ENCODE data around the gene TUBA4A.

TUBA4A gene

DNA sequence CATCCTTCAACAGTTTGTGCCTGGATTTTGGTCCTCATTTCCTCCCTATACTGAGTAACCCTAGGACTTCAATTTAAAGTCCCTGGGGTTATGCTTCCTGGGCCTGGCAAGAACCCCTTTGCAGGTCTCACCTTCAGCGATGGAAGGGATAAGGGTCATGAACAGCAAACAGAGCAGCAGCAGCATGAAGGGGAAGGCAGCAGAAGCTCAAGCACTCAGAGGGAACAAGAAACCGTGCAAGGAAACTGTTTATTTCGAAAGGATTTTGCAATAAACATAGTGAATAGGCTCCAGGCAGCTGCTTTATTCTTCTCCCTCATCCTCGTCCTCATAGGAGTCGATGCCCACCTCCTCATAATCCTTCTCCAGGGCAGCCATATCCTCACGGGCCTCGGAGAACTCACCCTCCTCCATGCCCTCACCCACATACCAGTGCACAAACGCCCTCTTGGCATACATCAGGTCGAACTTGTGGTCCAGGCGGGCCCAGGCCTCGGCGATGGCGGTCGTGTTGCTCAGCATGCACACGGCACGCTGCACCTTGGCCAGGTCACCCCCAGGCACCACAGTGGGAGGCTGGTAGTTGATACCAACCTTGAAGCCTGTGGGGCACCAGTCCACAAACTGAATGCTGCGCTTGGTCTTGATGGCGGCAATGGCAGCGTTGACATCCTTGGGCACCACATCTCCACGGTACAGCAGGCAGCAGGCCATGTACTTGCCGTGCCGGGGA, 3.5 kb downstream of the TUBA4A start:
- H3K36me3 ChIP-seq (ENCODE audit: control insufficient read depth in 2 of 2, insufficient read depth in 1 of 2, low read length in 2 of 2), result peaks cover 0 to 34% of the 10 kb centered on the region in 2 experiments; a peak in 1 of 3 replicates
- TF ChIP-seq ZFHX2 (tag by site-specific recombination; conservative IDR thresholded peaks at IDR 0.05) (no peak), YY1 (tag by site-specific recombination; IDR thresholded peaks at IDR 0.05) (no peak), ZXDB (tag by site-specific recombination; IDR thresholded peaks at IDR 0.05) (no peak), EGR2 (tag by site-specific recombination; IDR thresholded peaks at IDR 0.05; ENCODE audit: low read depth) (no peak), ZNF660 (tag by site-specific recombination; IDR thresholded peaks at IDR 0.05) (no peak), ZFP69B (tag by site-specific recombination; IDR thresholded peaks at IDR 0.05) (no peak), ZNF558 (tag by site-specific recombination; IDR thresholded peaks at IDR 0.05) (no peak), ZNF221 (tag by site-specific recombination; IDR thresholded peaks at IDR 0.05; ENCODE audit: borderline replicate concordance) (no peak), ZFP3 (tag by site-specific recombination; IDR thresholded peaks at IDR 0.05; ENCODE audit: low read depth) (no peak), TRIM28 (IDR thresholded peaks at IDR 0.05; ENCODE audit: borderline replicate concordance, low read length) (no peak), ZBTB8A (tag by site-specific recombination; IDR thresholded peaks at IDR 0.05) (no peak), ZNF585B (tag by site-specific recombination; IDR thresholded peaks at IDR 0.05) (no peak), ZNF501 (tag by site-specific recombination; IDR thresholded peaks at IDR 0.05) (no peak)
- TF ChIP-seq, protein P1, sequence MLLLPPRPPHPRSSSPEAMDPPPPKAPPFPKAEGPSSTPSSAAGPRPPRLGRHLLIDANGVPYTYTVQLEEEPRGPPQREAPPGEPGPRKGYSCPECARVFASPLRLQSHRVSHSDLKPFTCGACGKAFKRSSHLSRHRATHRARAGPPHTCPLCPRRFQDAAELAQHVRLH (tag by site-specific recombination; IDR thresholded peaks at IDR 0.05), result no peak
- TF ChIP-seq, protein P2, sequence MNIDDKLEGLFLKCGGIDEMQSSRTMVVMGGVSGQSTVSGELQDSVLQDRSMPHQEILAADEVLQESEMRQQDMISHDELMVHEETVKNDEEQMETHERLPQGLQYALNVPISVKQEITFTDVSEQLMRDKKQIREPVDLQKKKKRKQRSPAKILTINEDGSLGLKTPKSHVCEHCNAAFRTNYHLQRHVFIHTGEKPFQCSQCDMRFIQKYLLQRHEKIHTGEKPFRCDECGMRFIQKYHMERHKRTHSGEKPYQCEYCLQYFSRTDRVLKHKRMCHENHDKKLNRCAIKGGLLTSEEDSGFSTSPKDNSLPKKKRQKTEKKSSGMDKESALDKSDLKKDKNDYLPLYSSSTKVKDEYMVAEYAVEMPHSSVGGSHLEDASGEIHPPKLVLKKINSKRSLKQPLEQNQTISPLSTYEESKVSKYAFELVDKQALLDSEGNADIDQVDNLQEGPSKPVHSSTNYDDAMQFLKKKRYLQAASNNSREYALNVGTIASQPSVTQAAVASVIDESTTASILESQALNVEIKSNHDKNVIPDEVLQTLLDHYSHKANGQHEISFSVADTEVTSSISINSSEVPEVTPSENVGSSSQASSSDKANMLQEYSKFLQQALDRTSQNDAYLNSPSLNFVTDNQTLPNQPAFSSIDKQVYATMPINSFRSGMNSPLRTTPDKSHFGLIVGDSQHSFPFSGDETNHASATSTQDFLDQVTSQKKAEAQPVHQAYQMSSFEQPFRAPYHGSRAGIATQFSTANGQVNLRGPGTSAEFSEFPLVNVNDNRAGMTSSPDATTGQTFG (tag by site-specific recombination; IDR thresholded peaks at IDR 0.05; ENCODE audit: borderline replicate concordance), result no peak
- TF ChIP-seq, protein P3, sequence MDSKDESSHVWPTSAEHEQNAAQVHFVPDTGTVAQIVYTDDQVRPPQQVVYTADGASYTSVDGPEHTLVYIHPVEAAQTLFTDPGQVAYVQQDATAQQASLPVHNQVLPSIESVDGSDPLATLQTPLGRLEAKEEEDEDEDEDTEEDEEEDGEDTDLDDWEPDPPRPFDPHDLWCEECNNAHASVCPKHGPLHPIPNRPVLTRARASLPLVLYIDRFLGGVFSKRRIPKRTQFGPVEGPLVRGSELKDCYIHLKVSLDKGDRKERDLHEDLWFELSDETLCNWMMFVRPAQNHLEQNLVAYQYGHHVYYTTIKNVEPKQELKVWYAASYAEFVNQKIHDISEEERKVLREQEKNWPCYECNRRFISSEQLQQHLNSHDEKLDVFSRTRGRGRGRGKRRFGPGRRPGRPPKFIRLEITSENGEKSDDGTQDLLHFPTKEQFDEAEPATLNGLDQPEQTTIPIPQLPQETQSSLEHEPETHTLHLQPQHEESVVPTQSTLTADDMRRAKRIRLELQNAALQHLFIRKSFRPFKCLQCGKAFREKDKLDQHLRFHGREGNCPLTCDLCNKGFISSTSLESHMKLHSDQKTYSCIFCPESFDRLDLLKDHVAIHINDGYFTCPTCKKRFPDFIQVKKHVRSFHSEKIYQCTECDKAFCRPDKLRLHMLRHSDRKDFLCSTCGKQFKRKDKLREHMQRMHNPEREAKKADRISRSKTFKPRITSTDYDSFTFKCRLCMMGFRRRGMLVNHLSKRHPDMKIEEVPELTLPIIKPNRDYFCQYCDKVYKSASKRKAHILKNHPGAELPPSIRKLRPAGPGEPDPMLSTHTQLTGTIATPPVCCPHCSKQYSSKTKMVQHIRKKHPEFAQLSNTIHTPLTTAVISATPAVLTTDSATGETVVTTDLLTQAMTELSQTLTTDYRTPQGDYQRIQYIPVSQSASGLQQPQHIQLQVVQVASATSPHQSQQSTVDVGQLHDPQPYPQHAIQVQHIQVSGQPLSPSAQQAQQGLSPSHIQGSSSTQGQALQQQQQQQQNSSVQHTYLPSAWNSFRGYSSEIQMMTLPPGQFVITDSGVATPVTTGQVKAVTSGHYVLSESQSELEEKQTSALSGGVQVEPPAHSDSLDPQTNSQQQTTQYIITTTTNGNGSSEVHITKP (tag by site-specific recombination; IDR thresholded peaks at IDR 0.05), result no peak
- TF ChIP-seq, protein P4, sequence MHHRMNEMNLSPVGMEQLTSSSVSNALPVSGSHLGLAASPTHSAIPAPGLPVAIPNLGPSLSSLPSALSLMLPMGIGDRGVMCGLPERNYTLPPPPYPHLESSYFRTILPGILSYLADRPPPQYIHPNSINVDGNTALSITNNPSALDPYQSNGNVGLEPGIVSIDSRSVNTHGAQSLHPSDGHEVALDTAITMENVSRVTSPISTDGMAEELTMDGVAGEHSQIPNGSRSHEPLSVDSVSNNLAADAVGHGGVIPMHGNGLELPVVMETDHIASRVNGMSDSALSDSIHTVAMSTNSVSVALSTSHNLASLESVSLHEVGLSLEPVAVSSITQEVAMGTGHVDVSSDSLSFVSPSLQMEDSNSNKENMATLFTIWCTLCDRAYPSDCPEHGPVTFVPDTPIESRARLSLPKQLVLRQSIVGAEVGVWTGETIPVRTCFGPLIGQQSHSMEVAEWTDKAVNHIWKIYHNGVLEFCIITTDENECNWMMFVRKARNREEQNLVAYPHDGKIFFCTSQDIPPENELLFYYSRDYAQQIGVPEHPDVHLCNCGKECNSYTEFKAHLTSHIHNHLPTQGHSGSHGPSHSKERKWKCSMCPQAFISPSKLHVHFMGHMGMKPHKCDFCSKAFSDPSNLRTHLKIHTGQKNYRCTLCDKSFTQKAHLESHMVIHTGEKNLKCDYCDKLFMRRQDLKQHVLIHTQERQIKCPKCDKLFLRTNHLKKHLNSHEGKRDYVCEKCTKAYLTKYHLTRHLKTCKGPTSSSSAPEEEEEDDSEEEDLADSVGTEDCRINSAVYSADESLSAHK (tag by site-specific recombination; IDR thresholded peaks at IDR 0.05), result no peak
- ChIA-PET POLR2A (interaction anchor here (0.8 to 3.3 kb wide), 11 partner anchors 8 to 74 kb away, joined by 3 to 17 read pairs (median 4); partner anchors contain the start of genes ANKZF1, ATG9A, CNPPD1 and DNAJB2), CTCF (interaction anchor here (0.8 to 6.2 kb wide), 3 partner anchors 26 to 78 kb away, joined by 3 to 83 read pairs (median 39); partner anchors contain the start of gene DNAJB2)
- peaks cover 10% of the 10 kb centered on the region for H3K4me1 ChIP-seq (ENCODE audit: control insufficient read depth, insufficient read depth, low read length)
- no peaks in the 10 kb centered on the region for H3K9me3 ChIP-seq (ENCODE audit: control insufficient read depth, insufficient read depth, low read depth, low read length)
- no peak overlapping the region for H3K4me3 ChIP-seq (ENCODE audit: low read depth, low read length)
- no peak overlapping the region for H3K27ac ChIP-seq (ENCODE audit: extremely low read depth, low read depth, low read length)
